GM12891 (cell line): ENCODE results near the gene ARHGAP26.

Experiments used
- POLR2A ChIP-seq: IDR thresholded peaks from 2 replicates; pipeline ENCODE4 v1.6.1; 2011; ENCODE audit warnings: low read depth, low read length, control low read depth
- POLR2AphosphoS5 ChIP-seq: IDR thresholded peaks from 2 replicates; pipeline ENCODE4 v1.6.1; 2011; ENCODE audit warnings: low read depth, low read length, control low read depth

DNA sequence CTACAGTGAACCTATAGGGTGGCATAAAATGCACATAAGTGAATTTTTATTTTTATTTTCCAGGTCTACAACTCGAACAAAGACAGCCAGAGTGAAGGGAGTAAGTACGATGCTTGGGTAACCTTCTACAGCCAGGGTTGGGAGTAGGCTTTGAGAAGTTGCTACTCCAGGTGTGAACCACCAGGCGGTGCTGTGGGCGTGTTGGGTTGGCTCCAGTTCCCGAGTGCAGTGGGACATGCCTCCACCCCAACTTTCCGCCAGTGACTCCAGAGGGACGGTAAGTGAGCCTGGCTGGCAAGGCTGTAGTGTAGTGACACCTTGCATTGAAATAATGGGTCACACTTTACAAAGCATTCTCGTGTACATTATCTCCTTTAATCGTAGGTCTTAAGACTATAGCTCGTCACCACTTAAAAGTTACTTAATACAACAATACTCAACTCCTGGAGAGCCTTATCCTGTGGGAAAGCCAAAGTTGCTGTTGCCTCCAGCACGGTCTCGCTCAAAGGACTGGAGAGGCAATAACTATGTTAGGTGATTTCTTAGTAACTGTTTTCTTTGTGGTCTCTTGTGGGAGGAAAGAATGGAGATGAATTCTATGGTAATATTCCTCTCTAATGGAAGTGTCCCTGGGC, 244.0 kb downstream of the ARHGAP26 start:
- no peak for TF ChIP-seq POLR2AphosphoS5
- no peak for TF ChIP-seq POLR2A
